ENCODE measurements around the gene PKIG. TPM values are rescaled to one million over a fixed set of nuclear protein-coding genes. Genes with fewer than 3 reads are reported as not detected.

Gene PKIG
- polyA plus RNA-seq, 3 donors: 0.67 to 1.4 (median 0.84) TPM

GRCh38 chr20:44533928-44534327 is 48.5 kb upstream of the PKIG start:
- DNase-seq: no peak
- intact Hi-C loops (cut with micrococcal nuclease): loop anchor here in 1 of 2 donors (5.0 kb wide), 1 partner anchor 68 kb away; no protein-coding TSS in a partner anchor
- Histone ChIP-seq H3K27me3 (ENCODE audit: control insufficient read depth in 2 of 2, insufficient read depth in 2 of 2, low read length in 2 of 2) (no peaks in the 10 kb centered on the region), H3K9me3 (replicated peaks in 1 of 2; ENCODE audit: control insufficient read depth in 1 of 2, insufficient read depth in 1 of 2, low read length in 2 of 2) (no peaks in the 10 kb centered on the region), H3K79me2 (ENCODE audit: insufficient read depth, low read length) (no peaks in the 10 kb centered on the region), H4K20me1 (ENCODE audit: insufficient read depth, low read length) (no peaks in the 10 kb centered on the region), H3K4me2 (replicated peaks; ENCODE audit: extremely low read depth, low read length, poor library complexity, severe bottlenecking) (no peak overlapping the region), H3K4me1 (ENCODE audit: control insufficient read depth in 1 of 2, insufficient read depth in 2 of 2, low read length in 2 of 2) (peaks cover 22 to 29% of the 10 kb centered on the region in 2 donors), H3K36me3 (replicated peaks in 1 of 2; ENCODE audit: control insufficient read depth in 1 of 2, insufficient read depth in 2 of 2, low read length in 2 of 2) (no peaks in the 10 kb centered on the region), H3K9ac (ENCODE audit: insufficient read depth, low read length, poor library complexity, severe bottlenecking) (no peak overlapping the region), H2AFZ (ENCODE audit: insufficient read depth, low read depth, low read length, poor library complexity, severe bottlenecking) (no peak overlapping the region), H3K27ac (ENCODE audit: low read depth in 1 of 2, low read length in 2 of 2) (no peak overlapping the region), H3K4me3 (replicated peaks in 1 of 3; ENCODE audit: low read depth in 2 of 3, low read length in 3 of 3) (no peak overlapping the region)
- Mint-ChIP-seq H3K36me3 (no peaks in the 10 kb centered on the region), H3K4me3 (no peak overlapping the region), H3K9me3 (no peaks in the 10 kb centered on the region), H3K27ac (no peak overlapping the region), H3K27me3 (ENCODE audit: low read depth in 3 of 3) (peaks cover 0 to 3% (median 0%) of the 10 kb centered on the region in 3 donors), H3K4me1 (peaks cover 17% of the 10 kb centered on the region)
- WGBS (ENCODE audit: insufficient coverage): 100% methylated on average over 3 of the region's 4 CpGs
- no peak for TF ChIP-seq CTCF (IDR thresholded peaks at IDR 0.05)

DNA sequence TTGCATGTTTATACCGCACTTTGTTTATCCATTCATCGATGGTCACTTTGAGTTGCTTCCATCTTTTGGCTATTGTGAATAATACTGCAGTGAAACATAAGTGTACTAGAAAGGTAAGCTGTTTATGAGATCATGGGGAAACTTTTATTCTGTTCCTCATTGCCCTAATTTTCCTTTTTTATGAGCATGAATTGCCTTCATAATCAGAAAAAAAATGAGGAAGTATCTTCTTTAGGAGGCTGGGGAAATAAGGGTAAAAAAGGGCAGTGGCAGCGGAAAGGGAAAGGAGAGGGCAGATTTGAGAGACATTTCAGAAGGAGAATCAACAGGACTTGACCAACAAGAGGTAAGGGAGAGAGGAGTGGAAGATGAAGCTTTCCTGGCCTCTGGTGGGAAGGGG is 46.2 kb upstream of the PKIG start:
- Mint-ChIP-seq H3K36me3 (no peaks in the 10 kb centered on the region), H3K27ac (peak overlapping the region; percentile 59 to 91 (median 84)), H3K4me3 (peak overlapping the region; percentile 42 to 80), H3K4me1 (peaks cover 21% of the 10 kb centered on the region), H3K9me3 (no peaks in the 10 kb centered on the region), H3K27me3 (ENCODE audit: low read depth in 3 of 3) (peaks cover 0 to 3% (median 0%) of the 10 kb centered on the region in 3 donors)
- H3K36me3 ChIP-seq (replicated peaks in 1 of 2; ENCODE audit: control insufficient read depth in 1 of 2, insufficient read depth in 2 of 2, low read length in 2 of 2): no peaks in the 10 kb centered on the region
- H3K27me3 ChIP-seq (ENCODE audit: control insufficient read depth in 2 of 2, insufficient read depth in 2 of 2, low read length in 2 of 2): no peaks in the 10 kb centered on the region
- H4K20me1 ChIP-seq (ENCODE audit: insufficient read depth, low read length): no peaks in the 10 kb centered on the region
- H3K27ac ChIP-seq (ENCODE audit: low read depth in 1 of 2, low read length in 2 of 2): peak overlapping the region in 1 of 2 donors; percentile 29
- H3K4me2 ChIP-seq (replicated peaks; ENCODE audit: extremely low read depth, low read length, poor library complexity, severe bottlenecking): peak overlapping the region; percentile 34
- H2AFZ ChIP-seq (ENCODE audit: insufficient read depth, low read depth, low read length, poor library complexity, severe bottlenecking): peak overlapping the region; percentile 42
- no peak for TF ChIP-seq CTCF (IDR thresholded peaks at IDR 0.05)
- H3K9me3 ChIP-seq (replicated peaks in 1 of 2; ENCODE audit: control insufficient read depth in 1 of 2, insufficient read depth in 1 of 2, low read length in 2 of 2): no peaks in the 10 kb centered on the region
- H3K79me2 ChIP-seq (ENCODE audit: insufficient read depth, low read length): no peaks in the 10 kb centered on the region
- intact Hi-C loops (cut with micrococcal nuclease): no loop called here
- peak; percentile 12 to 27 (median 24) for DNase-seq
- peaks cover 21 to 28% of the 10 kb centered on the region in 2 donors for H3K4me1 ChIP-seq (ENCODE audit: control insufficient read depth in 1 of 2, insufficient read depth in 2 of 2, low read length in 2 of 2)
- H3K9ac ChIP-seq (ENCODE audit: insufficient read depth, low read length, poor library complexity, severe bottlenecking): no peak overlapping the region
- H3K4me3 ChIP-seq (replicated peaks in 1 of 3; ENCODE audit: low read depth in 2 of 3, low read length in 3 of 3): peak overlapping the region in 1 of 3 experiments; percentile 18
- WGBS (ENCODE audit: insufficient coverage): 0% methylated on average over 1 of the region's 3 CpGs
